Inferior parietal cortex (tissue), 1 donor: Measurements from ENCODE around the gene ULBP2.
"Not testable (repeated sequence)": the region's sequence is repeated elsewhere in the genome, so short reads cannot be mapped to it uniquely, and the experiment has no call there.

ENCODE experiments used
- DNase-seq: peaks from one replicate; pipeline ENCODE4 v3.0.0-alpha.2; 2016; ENCODE audit errors: extremely low spot score

ULBP2 gene

GRCh38 chr6:149909701-149910470 is 31.9 kb upstream of the ULBP2 start:
- DNase-seq: no peak

- no peak for DNase-seq
Observed at GRCh38 chr6:149910721-149911151, 31.1 kb upstream of the ULBP2 start.

- DNase-seq: not testable (repeated sequence)
Observed at GRCh38 chr6:149912680-149913079, 29.1 kb upstream of the ULBP2 start.

- DNase-seq: no peak
Observed at GRCh38 chr6:149913085-149913484, 28.7 kb upstream of the ULBP2 start.

GRCh38 chr6:149913540-149914240 is 28.1 kb upstream of the ULBP2 start:
- no peak for DNase-seq

- no peak for DNase-seq
Observed at GRCh38 chr6:149915970-149916865, 25.6 kb upstream of the ULBP2 start.

- DNase-seq: no peak
Observed at GRCh38 chr6:149917679-149918078, 24.1 kb upstream of the ULBP2 start.

GRCh38 chr6:149918151-149918905 is 23.5 kb upstream of the ULBP2 start:
- DNase-seq: no peak

- not testable (repeated sequence) for DNase-seq
Observed at GRCh38 chr6:149919126-149919833, 22.5 kb upstream of the ULBP2 start.

GRCh38 chr6:149919834-149920225 is 22.0 kb upstream of the ULBP2 start:
- no peak for DNase-seq

- DNase-seq: no peak
Observed at GRCh38 chr6:149921361-149921760, 20.5 kb upstream of the ULBP2 start.

GRCh38 chr6:149922091-149922490 is 19.7 kb upstream of the ULBP2 start:
- not testable (repeated sequence) for DNase-seq

- peak; percentile 62 for DNase-seq
Observed at GRCh38 chr6:149922642-149923326, 19.0 kb upstream of the ULBP2 start, which contains the start of gene RAET1G. Gene RAET1G (minus strand): TSS chr6:149923121. CDS start chr6:149923010, 111 bp downstream.

- DNase-seq: no peak
Observed at GRCh38 chr6:149923327-149923986, 18.4 kb upstream of the ULBP2 start.

GRCh38 chr6:149924206-149924932 is 17.4 kb upstream of the ULBP2 start:
- DNase-seq: no peak

GRCh38 chr6:149924933-149925252 is 16.9 kb upstream of the ULBP2 start:
- no peak for DNase-seq

- DNase-seq: no peak
Observed at GRCh38 chr6:149925253-149925973, 16.4 kb upstream of the ULBP2 start.
